Renal pelvis (tissue), 4 donors: ENCODE data around the gene RTL1. TPM values are rescaled to one million over a fixed set of nuclear protein-coding genes. Genes with fewer than 3 reads are reported as not detected.

ENCODE experiments used
- DNase-seq: peaks from one replicate; pipeline ENCODE4 v3.0.0-alpha.2; 2013
- polyA plus RNA-seq, 3 donors: library from polyadenylated mRNA; unstranded; fragments of 120-200 nt; gene quantifications; one replicate each; pipeline ENCODE4 v1.2.1, GENCODE V29; 2013; ENCODE audit not compliant: insufficient read length in 3 of 3

RTL1 gene
- polyA plus RNA-seq, 3 donors, result 0.10 to 0.13 TPM; not detected in 1

DNA sequence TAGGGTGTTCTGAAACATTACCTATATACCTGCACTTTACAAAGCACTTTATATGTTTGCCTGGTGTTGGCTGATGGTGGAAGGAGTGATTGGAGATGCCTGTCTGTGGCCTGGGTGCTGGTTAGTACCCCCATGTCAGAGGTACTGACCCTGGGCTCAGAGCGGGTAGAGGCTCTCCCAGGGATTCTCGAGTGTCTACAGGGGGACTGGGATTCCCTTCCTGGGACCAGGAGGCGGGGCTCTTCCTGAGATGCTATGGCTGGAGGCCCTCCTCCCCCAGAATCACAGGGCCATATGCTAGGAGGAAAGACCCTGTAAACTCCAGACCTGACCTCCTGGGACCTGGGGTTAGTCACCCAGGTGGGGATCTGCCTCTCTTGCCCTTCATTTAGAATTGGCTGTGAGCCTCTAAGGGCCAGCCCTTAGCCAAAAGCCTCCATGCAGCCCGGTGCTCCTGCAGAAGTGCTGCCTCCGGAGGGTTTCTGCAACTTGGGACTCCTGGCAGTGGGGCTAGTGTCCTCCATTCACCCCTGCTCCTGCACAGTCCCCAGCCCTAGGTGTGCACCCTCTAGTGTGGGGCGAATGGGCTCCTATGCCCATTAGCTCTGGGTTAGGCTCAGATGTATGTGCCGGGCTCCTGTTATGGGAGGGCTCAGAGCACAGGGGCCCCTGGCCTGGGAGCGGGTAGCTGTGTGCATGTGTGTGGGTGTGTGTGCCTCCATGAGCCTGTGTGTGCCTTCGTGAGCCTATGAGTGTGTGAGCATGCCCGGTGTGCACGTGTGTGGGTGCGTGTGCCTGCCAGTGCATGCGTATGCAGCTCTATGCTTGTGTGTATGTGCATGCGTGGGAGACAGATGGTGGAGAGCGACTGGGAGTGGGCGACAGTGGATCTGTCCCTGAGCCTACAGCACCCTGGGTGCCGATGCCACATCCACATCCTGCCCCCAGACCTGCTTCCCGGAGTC, 36.6 kb downstream of the RTL1 start:
- DNase-seq, result no peak

DNA sequence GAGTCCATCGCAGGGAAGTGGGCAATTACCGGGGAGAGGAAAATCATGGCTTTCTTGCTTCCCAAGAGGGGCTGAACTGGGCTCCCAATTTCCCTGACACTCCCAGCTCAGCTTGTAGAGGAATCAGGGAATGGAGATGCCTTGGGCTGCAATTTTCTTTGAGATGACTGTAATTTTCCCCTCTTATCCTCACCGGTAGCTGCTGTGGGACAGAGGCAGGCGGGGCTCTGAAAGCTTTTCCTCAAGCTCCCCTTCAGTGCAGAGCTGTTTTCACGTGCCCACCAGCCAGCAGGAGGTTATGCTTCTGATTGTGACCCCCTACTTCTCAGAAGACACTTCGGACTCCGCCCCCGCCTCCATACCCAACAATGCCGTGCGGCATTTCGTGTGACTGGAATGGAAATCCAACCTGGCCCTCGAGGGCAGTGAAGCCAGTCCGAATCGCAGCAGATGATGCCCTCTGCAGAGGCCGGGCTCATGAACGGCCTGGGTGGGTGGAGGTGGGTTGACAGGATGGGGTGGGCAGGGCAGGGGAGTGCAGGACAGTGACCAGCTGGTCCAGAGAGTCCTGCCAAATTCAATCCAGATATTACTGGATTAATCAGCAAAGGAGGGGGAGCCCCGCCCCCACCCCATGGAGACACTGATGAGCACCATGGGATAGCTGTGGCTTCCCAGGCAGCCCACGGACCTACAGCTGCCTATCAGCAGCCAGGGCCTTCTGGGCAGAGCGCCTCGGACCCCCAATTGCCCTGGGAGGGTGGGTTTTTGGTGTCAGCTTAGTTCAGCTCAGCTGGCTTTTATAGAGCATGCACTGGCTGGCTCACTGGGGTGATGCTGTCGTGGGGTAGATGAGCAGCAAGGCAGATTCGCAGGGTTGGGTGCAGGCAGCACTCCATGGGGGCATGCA, 37.6 kb downstream of the RTL1 start:
- DNase-seq, result no peak

DNA sequence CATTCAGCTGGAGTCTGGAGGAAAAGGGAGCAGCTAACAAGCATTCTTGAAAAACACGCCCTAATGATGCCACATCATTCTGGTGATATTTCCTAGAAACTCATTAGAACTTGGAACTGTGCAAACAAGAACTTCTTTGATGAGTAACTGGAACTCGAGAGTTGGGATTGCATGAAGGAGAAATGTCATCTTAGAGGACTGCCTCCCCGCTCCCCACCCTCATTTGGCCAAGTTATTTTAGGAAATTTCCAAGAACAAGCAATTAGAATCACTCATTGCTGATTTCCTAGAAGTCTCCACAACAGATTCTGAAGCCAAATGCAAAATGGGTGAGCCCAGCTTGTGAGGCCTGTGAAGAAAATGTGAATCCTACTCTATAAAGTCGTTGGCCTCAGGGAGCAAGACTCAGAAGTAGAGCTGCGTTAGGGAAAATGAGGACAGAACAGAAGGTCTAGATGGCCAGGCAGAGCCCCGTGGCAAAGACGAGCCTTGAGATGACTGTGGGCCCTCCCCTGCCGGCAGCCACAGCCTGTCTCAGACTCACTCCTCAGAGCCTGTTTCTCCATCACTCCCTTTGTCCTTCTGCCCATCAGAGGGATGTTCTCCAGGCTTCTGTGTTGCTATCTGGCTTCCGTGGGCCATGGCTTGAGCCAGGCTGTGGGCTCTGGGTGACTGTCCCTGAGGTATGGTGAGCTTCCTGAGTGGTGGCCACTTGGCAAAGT, 38.4 kb downstream of the RTL1 start:
- no peak for DNase-seq

DNA sequence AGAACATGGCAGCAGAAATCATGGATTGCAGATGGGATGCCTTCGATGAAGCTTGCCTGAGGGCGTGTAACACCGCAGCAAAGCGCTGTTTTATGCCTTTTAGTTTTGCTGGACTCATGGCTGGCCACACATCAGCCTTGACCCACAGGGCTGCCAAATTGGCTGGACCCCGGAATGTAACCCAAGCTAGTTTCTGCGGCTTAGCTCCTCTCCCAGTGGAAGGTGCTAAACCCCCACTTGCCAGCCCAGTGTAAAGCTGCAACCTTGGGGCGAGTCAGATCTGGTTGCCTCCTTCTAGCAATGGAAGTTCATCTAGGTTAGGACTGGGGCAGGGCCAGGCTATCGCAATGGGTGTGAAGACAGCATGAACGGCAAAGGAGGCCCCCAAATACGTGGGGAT, 39.3 kb downstream of the RTL1 start:
- DNase-seq, result no peak

GRCh38 chr14:100862793-100863192, 40.7 kb downstream of the RTL1 start:
- DNase-seq, result no peak

- no peak for DNase-seq
These were observed 41.2 kb downstream of the RTL1 start for GRCh38 chr14:100862277-100862676.

DNA sequence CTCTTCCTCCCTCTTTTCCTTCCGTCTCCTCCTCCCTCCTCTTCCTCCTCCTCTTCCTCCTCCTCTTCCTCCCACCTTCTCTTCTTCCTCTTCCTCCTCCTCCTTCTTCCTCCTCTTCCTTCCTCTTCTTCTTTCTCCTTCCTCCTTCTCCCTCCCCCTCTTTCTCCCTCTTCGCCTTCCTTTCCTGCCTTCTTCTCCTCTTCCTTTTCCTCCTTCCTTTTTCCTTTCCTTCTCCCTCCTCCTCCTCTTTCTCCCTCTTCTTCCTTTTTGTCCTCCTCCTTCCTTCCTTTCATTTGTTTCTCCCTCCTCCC, 41.6 kb downstream of the RTL1 start:
- DNase-seq, result no peak

DNA sequence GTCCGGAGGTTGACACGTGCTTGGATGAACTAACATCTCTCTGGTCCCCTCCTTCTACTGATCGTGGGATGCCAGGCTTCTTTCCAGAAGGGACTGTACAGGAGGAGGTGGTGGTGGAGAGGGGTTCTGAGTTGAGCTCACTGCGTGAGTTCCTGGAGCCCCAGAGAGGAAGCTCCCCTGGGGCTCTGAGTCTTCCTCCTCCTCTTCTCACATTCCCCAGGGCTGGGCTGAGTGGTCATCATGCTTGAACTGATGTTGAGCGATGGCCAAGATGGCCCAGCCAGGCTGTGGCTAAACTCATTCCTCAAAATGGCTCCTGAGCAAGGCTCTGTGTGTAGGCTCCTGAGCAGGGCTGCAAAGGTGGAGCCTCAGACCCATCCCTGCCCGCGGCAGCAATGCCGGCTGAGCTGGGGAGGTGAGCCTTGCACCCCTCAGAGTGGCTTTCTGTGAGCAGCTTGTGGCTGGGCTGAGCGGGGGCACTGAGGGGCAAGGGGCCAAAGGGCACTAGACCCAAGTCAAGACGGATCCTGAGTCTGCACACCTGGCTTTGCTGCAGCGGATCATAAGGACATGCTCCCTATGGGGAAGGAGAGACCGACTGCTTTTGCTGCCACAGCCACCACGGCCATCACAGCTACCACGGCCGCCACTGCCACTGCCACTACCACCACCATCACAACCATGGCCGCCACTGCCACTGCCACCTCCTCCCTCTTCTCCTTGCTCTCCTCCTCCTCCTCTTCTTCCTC, 42.2 kb downstream of the RTL1 start:
- DNase-seq, result no peak

- no peak for DNase-seq
These were observed 42.9 kb downstream of the RTL1 start for GRCh38 chr14:100860556-100861187.

DNA sequence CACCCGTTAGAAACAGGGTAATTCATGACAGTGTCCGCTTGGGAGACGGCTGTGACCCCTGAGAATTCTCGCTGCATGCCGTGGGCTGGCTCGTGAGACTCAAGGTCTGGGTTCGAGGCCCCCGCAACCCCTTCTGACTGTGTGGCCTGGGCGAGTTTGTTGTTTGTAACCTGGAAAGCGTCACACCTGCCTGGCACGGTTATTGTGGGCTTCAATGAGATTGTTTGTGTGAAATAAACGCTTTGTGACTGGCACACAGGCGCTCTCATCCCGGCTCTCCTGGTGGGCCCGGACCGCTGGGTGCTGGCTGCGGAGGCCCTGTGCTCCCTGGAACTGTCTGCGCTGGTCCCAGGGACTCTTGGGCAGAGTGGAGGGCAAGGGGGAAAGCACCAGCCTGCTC, 43.7 kb downstream of the RTL1 start:
- DNase-seq, result no peak

DNA sequence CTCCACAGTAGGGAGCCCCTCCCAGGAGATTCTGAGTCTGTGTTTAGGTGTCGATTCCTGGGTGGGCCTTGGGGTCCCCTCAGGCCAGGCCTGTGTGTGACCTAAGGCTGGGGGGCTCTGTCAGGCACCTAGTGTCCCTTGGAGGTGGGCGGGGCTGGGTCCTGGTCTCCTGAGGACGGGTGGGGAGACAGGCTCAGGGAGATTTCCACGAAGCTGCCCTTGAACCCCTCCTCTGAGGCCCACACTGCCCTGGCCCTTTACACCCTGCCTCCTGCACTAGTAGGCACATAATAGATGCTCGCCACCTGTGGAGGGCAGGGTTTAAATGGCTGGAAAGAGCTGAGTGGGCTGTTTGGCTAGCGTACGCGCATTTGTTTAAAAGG, 44.7 kb downstream of the RTL1 start:
- DNase-seq, result no peak

DNA sequence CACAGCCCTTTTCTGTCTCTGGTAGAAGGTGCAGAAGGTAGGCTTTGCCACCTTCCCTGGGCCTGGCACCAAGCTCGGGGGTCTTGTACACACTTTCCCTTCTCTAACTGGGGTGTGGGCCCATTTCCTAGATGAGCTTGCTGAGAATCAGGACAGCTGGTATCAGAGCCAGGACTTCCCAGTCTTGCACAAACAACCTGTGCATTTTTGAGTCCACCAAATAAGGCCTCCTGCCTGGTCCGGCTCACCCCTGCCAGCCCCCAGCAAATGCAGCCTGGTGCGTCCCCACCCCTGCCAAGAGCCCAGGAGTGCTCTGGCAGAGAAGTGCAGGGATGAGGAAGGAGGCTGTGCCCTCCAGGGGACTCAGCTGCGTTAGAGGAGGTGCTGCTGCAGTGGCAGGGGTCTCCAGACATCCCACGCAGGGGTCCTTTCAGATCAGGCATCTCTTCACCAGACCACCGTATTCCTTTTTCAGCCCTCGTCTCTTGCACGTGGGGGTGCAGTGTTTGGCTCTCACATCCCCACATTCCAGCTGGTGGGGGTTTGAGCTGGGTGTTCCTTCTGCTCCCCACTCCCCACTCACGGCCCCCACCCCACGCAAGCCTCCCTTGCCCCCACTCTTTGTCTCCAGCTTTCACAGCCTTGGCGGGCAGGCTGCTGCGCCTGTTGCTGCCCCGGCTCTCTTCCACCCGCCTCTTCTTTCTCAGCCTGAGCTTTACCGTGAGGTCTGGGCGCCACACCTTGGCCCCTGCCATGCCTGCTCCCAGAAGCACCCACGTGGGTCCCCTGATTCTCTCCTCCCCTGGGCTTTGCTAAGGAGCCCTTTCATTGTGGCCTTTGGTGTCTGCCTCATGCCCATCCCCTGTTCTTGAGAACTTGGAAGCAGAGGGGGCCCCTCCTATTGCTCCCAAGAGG, 45.3 kb downstream of the RTL1 start:
- no peak for DNase-seq

GRCh38 chr14:100857233-100857922, 46.1 kb downstream of the RTL1 start:
- DNase-seq, result no peak

GRCh38 chr14:100856056-100856950, 47.2 kb downstream of the RTL1 start:
- DNase-seq, result no peak

DNA sequence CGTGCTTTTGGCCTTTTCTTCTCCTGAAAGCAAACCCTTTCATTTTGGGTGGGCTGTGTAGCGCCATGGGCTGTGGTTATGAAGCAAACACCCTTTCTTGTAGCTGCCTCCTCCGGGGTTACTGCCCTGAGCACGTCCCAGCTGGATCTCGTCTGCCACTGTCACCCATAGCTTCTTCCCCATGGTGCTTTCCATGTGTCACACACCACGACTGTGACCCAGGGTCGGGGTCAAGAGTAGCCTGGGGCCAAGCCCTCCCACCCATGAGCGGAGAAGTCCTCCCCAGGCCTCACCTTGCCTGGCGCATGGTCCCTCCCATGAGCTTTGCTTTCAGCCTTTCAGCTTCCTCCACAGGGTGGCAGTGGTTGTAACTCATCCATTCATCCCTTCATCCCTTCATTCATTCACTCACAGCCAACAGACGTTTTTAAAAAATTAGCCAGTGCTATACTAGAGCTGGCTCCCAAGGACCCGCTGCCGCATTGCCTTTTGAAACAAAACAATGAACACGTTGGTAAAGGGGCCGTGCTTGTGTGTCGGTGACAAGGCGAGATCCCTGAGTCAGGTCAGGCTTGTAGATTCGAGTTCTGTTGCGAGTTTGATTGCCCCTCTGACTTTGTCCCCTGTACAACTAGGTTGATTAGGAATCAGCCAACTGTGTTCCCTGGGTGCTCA, 48.1 kb downstream of the RTL1 start:
- no peak for DNase-seq

GRCh38 chr14:100854435-100854834, 49.1 kb downstream of the RTL1 start:
- DNase-seq, result no peak

DNA sequence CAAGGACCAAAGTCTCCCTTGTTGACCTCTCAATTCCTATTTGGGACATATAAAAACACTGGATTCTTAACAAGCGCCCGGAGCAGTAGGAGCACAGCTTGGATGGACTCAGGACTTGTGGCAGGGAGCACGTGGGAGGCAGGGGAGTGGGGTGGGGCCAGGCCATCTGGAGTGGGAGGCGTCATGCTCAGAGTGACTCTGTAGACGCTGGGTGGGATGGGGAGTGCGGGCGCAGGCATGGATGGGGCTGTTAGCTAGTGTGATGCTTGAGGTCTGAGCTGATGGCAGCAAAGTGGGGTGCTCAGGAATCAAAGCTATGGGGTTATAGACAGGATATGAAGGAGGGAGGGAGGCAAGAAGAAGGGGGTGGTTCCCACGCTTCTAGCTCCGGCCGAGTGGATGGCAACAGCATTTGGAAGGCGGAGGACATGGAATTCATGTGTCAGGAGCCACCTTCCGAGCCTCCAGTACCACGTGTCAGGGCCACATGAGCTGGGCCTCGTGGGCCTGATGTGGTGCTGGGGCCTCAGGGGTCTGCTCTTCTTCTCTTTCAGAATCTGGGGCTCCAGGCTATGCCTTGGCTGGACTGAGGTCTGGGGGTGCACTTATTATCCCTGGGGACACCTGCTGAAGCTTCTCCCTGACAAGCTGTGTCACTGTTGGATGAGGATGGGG, 51.4 kb downstream of the RTL1 start:
- no peak for DNase-seq
